ENCODE results near the gene ACADSB. TPM values are rescaled to one million over a fixed set of nuclear protein-coding genes. Genes with fewer than 3 reads are reported as not detected.

The ACADSB gene
- total and polyA plus RNA-seq, 10 of the 15 experiments (the other 5 are each of a cell fraction or from before 2014, with no cell fraction given): 10.8 to 24.0 (median 15.0) TPM

DNA sequence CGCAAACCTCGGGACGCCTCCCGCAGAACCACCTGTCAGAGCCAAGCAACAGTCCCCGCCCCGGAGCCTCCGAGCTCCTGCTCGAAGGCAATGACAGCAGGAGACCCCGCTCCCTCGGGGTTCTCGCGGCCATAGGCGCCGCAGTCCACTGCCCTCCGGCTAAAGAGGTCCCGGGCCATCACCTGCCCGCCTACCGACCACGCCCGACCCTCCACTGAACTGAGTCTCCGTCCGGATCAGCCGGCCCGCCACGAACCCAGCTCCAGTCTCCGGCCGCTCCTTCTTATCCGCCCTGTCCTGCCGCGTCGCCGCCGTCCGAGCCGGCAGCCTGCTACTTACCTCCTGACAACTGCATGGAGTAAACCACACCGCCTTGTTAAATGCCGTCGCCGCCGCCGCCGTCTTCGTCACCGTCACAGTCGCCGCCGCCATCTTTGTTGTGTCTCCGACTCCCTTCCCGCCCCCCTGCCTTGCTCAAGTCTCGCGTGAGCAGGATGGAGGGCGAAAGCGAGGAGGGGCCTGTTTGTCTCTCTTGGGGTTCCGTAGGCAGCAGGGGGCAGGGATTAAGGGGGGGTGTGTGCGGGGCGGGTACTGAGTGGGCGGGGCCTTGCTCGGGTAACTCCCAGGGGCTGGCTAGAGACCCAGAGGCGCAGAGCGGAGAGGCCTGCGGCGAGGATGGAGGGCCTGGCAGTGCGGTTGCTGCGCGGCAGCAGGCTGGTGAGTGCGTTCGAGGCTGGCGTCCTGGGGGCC is at the start of gene ACADSB, which contains the start of gene IKZF5 (continued):
- no peak for TF ChIP-seq MYB (IDR thresholded peaks at IDR 0.05; ENCODE audit: borderline replicate concordance, low read depth, low read length)
- TF ChIP-seq BHLHE40 (IDR thresholded peaks at IDR 0.05; ENCODE audit: borderline replicate concordance in 1 of 2, low read depth in 2 of 2, low read length in 1 of 2): peak; percentile 36 to 66; a peak in 2 of 4 replicates
- peak; percentile 65 for TF ChIP-seq SP1 (IDR thresholded peaks at IDR 0.05; ENCODE audit: low read depth, low read length)
- TF ChIP-seq, protein P1, sequence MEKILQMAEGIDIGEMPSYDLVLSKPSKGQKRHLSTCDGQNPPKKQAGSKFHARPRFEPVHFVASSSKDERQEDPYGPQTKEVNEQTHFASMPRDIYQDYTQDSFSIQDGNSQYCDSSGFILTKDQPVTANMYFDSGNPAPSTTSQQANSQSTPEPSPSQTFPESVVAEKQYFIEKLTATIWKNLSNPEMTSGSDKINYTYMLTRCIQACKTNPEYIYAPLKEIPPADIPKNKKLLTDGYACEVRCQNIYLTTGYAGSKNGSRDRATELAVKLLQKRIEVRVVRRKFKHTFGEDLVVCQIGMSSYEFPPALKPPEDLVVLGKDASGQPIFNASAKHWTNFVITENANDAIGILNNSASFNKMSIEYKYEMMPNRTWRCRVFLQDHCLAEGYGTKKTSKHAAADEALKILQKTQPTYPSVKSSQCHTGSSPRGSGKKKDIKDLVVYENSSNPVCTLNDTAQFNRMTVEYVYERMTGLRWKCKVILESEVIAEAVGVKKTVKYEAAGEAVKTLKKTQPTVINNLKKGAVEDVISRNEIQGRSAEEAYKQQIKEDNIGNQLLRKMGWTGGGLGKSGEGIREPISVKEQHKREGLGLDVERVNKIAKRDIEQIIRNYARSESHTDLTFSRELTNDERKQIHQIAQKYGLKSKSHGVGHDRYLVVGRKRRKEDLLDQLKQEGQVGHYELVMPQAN (conservative IDR thresholded peaks at IDR 0.05): peak; percentile 55
- peak; percentile 87 for TF ChIP-seq BRCA1 (IDR thresholded peaks at IDR 0.05; ENCODE audit: low read depth, low read length)
- TF ChIP-seq, protein P2, sequence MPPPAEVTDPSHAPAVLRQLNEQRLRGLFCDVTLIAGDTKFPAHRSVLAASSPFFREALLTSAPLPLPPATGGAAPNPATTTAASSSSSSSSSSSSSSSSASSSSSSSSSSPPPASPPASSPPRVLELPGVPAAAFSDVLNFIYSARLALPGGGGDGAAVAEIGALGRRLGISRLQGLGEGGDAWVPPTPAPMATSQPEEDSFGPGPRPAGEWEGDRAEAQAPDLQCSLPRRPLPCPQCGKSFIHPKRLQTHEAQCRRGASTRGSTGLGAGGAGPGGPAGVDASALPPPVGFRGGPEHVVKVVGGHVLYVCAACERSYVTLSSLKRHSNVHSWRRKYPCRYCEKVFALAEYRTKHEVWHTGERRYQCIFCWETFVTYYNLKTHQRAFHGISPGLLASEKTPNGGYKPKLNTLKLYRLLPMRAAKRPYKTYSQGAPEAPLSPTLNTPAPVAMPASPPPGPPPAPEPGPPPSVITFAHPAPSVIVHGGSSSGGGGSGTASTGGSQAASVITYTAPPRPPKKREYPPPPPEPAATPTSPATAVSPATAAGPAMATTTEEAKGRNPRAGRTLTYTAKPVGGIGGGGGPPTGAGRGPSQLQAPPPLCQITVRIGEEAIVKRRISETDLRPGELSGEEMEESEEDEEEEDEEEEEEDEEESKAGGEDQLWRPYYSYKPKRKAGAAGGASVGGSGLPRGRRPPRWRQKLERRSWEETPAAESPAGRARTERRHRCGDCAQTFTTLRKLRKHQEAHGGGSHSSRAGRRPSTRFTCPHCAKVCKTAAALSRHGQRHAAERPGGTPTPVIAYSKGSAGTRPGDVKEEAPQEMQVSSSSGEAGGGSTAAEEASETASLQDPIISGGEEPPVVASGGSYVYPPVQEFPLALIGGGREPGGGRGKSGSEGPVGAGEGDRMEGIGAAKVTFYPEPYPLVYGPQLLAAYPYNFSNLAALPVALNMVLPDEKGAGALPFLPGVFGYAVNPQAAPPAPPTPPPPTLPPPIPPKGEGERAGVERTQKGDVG (CRISPR knock-in tag; IDR thresholded peaks at IDR 0.05): no peak
- TF ChIP-seq HDAC6 (IDR thresholded peaks at IDR 0.05; ENCODE audit: unreplicated experiment): no peak
- TF ChIP-seq PAX8 (IDR thresholded peaks at IDR 0.05): no peak
- TF ChIP-seq, protein P3, sequence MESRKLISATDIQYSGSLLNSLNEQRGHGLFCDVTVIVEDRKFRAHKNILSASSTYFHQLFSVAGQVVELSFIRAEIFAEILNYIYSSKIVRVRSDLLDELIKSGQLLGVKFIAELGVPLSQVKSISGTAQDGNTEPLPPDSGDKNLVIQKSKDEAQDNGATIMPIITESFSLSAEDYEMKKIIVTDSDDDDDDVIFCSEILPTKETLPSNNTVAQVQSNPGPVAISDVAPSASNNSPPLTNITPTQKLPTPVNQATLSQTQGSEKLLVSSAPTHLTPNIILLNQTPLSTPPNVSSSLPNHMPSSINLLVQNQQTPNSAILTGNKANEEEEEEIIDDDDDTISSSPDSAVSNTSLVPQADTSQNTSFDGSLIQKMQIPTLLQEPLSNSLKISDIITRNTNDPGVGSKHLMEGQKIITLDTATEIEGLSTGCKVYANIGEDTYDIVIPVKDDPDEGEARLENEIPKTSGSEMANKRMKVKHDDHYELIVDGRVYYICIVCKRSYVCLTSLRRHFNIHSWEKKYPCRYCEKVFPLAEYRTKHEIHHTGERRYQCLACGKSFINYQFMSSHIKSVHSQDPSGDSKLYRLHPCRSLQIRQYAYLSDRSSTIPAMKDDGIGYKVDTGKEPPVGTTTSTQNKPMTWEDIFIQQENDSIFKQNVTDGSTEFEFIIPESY (IDR thresholded peaks at IDR 0.05): peak; percentile 31; the same call in 1 of the 2 replicates
- TF ChIP-seq RB1 (IDR thresholded peaks at IDR 0.05; ENCODE audit: borderline replicate concordance): peak; percentile 41; the same call in 1 of the 2 replicates
- TF ChIP-seq WRNIP1 (IDR thresholded peaks at IDR 0.05; ENCODE audit: borderline replicate concordance, low read depth, low read length): no peak
- TF ChIP-seq GATAD2B (conservative IDR thresholded peaks at IDR 0.05; ENCODE audit: low read depth): peak; percentile 20; the same call in 1 of the 2 replicates
- TF ChIP-seq, protein P4, sequence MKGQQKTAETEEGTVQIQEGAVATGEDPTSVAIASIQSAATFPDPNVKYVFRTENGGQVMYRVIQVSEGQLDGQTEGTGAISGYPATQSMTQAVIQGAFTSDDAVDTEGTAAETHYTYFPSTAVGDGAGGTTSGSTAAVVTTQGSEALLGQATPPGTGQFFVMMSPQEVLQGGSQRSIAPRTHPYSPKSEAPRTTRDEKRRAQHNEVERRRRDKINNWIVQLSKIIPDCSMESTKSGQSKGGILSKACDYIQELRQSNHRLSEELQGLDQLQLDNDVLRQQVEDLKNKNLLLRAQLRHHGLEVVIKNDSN (IDR thresholded peaks at IDR 0.05; ENCODE audit: borderline replicate concordance, extremely low read length, insufficient read depth, low read depth, low read length): no peak
- TF ChIP-seq HCFC1 (IDR thresholded peaks at IDR 0.05; ENCODE audit: low read length): peak; percentile 76
- TF ChIP-seq, protein P5, sequence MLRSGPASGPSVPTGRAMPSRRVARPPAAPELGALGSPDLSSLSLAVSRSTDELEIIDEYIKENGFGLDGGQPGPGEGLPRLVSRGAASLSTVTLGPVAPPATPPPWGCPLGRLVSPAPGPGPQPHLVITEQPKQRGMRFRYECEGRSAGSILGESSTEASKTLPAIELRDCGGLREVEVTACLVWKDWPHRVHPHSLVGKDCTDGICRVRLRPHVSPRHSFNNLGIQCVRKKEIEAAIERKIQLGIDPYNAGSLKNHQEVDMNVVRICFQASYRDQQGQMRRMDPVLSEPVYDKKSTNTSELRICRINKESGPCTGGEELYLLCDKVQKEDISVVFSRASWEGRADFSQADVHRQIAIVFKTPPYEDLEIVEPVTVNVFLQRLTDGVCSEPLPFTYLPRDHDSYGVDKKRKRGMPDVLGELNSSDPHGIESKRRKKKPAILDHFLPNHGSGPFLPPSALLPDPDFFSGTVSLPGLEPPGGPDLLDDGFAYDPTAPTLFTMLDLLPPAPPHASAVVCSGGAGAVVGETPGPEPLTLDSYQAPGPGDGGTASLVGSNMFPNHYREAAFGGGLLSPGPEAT (IDR thresholded peaks at IDR 0.05; ENCODE audit: low read depth): 0 out of 2 replicates have a peak, but pooled peaks have one; percentile 60
- TF ChIP-seq CBFB (IDR thresholded peaks at IDR 0.05; ENCODE audit: low read depth): peak; percentile 93
- TF ChIP-seq POLR2AphosphoS5 (IDR thresholded peaks at IDR 0.05; ENCODE audit: low read length): peak; percentile 96
- TF ChIP-seq ZNF622 (IDR thresholded peaks at IDR 0.05): no peak
- TF ChIP-seq SMAD5 (IDR thresholded peaks at IDR 0.05; ENCODE audit: low read depth): peak; percentile 9; the same call in 1 of the 2 replicates
- TF ChIP-seq NR2F1 (conservative IDR thresholded peaks at IDR 0.05): 0 out of 2 replicates have a peak, but pooled peaks have one; percentile 40
